ENCODE measurements around the gene TOX2. TPM values are rescaled to one million over a fixed set of nuclear protein-coding genes. Genes with fewer than 3 reads are reported as not detected.

The TOX2 gene
- total RNA-seq, 1 donor from 2014 or later, result not detected

GRCh38 chr20:44064501-44065400 lies 150.1 kb downstream of the TOX2 start:
- DNase-seq (ENCODE audit: low read depth), result no peak

- no peak for DNase-seq (ENCODE audit: low read depth)
These were observed 151.0 kb downstream of the TOX2 start for GRCh38 chr20:44065401-44066340.

GRCh38 chr20:44066645-44067606 lies 152.3 kb downstream of the TOX2 start:
- DNase-seq (ENCODE audit: low read depth), result no peak

GRCh38 chr20:44067650-44068081 lies 153.0 kb downstream of the TOX2 start:
- DNase-seq (ENCODE audit: low read depth), result no peak

- no peak for DNase-seq (ENCODE audit: low read depth)
These were observed 153.9 kb downstream of the TOX2 start for GRCh38 chr20:44068316-44069201.

GRCh38 chr20:44069203-44070011 lies 154.8 kb downstream of the TOX2 start:
- DNase-seq (ENCODE audit: low read depth), result no peak

GRCh38 chr20:44070139-44070900 lies 155.7 kb downstream of the TOX2 start:
- DNase-seq (ENCODE audit: low read depth), result no peak

- DNase-seq (ENCODE audit: low read depth), result no peak
These were observed 156.4 kb downstream of the TOX2 start for GRCh38 chr20:44071057-44071456.

GRCh38 chr20:44071526-44072111 lies 157.0 kb downstream of the TOX2 start:
- no peak for DNase-seq (ENCODE audit: low read depth)

- peak; percentile 28 for DNase-seq (ENCODE audit: low read depth)
These were observed 157.7 kb downstream of the TOX2 start for GRCh38 chr20:44072384-44072783.

GRCh38 chr20:44073011-44073674 lies 158.5 kb downstream of the TOX2 start:
- DNase-seq (ENCODE audit: low read depth), result no peak

GRCh38 chr20:44073675-44074071 lies 159.0 kb downstream of the TOX2 start:
- no peak for DNase-seq (ENCODE audit: low read depth)

- DNase-seq (ENCODE audit: low read depth), result peak; percentile 81
These were observed 159.8 kb downstream of the TOX2 start for GRCh38 chr20:44074252-44075151.

GRCh38 chr20:44075191-44075949 lies 160.7 kb downstream of the TOX2 start:
- DNase-seq (ENCODE audit: low read depth), result no peak

- DNase-seq (ENCODE audit: low read depth), result no peak
These were observed 161.2 kb downstream of the TOX2 start for GRCh38 chr20:44075950-44076232.

- DNase-seq (ENCODE audit: low read depth), result no peak
These were observed 164.6 kb downstream of the TOX2 start for GRCh38 chr20:44079291-44079690.
